ENCODE data around the gene MITF. TPM values are rescaled to one million over a fixed set of nuclear protein-coding genes. Genes with fewer than 3 reads are reported as not detected.

The MITF gene
- total RNA-seq, 4 donors from 2014 or later, result 19.4 to 35.3 (median 21.7) TPM

DNA sequence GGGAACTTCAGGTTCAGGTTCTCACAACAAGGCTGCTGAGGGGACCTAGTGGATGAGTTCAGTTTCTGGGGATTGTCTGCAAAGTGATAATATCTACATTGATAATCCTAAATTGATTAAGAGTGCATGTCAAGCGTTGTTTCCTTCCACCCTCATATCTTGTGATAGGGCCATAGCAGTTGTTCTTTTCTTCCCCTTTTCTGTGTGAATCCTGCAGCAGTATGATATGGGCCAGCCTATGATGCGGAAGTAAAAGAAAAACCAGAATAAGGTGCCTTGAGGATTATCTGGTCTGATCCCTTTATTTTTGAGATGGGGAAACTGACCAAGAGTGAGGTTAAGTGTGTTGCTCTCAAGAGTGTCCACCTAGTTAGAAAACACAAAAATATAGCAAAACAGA lies 86.2 kb downstream of the MITF start:
- Histone ChIP-seq H3K27me3 (no peaks in the 10 kb centered on the region), H3K4me1 (peaks cover 16% of the 10 kb centered on the region), H3K36me3 (no peaks in the 10 kb centered on the region), H3K27ac (no peak overlapping the region), H3K4me3 (no peak overlapping the region), H3K9me3 (no peaks in the 10 kb centered on the region)
- WGBS, result 95% methylated on average over 2 of the region's 2 CpGs
- no peak for TF ChIP-seq POLR2A (IDR thresholded peaks at IDR 0.05)
- TF ChIP-seq, protein P1, sequence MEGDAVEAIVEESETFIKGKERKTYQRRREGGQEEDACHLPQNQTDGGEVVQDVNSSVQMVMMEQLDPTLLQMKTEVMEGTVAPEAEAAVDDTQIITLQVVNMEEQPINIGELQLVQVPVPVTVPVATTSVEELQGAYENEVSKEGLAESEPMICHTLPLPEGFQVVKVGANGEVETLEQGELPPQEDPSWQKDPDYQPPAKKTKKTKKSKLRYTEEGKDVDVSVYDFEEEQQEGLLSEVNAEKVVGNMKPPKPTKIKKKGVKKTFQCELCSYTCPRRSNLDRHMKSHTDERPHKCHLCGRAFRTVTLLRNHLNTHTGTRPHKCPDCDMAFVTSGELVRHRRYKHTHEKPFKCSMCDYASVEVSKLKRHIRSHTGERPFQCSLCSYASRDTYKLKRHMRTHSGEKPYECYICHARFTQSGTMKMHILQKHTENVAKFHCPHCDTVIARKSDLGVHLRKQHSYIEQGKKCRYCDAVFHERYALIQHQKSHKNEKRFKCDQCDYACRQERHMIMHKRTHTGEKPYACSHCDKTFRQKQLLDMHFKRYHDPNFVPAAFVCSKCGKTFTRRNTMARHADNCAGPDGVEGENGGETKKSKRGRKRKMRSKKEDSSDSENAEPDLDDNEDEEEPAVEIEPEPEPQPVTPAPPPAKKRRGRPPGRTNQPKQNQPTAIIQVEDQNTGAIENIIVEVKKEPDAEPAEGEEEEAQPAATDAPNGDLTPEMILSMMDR (IDR thresholded peaks at IDR 0.05), result no peak
- DNase-seq (ENCODE audit: low spot score in 2 of 2), result no peak

DNA sequence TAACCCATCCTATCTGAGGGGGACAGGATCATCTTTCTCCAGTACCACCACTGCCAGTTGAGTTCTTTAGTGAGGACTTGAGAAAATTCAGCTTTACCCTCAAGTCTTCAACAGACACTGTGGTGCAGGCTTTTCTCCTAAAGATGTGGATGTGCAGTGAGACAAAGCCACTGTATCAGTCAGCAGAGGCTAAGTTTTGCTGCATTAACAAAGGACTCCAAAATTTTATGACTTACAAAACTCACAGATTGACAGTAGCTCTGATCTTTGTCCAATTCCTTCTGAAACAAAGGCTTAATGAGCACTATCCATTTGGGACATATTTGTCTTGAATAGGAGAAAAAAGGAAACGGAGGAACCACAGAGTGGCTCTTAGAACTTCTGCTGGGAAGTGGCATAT lies 87.9 kb downstream of the MITF start:
- H3K4me1 ChIP-seq, result peaks cover 4% of the 10 kb centered on the region
- no peak for DNase-seq (ENCODE audit: low spot score in 2 of 2)
- no peak overlapping the region for H3K4me3 ChIP-seq
- H3K36me3 ChIP-seq, result no peaks in the 10 kb centered on the region
- no peaks in the 10 kb centered on the region for H3K9me3 ChIP-seq
- TF ChIP-seq POLR2A (IDR thresholded peaks at IDR 0.05) (no peak), EP300 (IDR thresholded peaks at IDR 0.05) (no peak), POLR2AphosphoS5 (IDR thresholded peaks at IDR 0.05) (no peak)
- TF ChIP-seq, protein P1 (IDR thresholded peaks at IDR 0.05), result no peak
- no peak overlapping the region for H3K27ac ChIP-seq
- 95% methylated on average over 1 of the region's 1 CpG for whole genome bisulfite sequencing
- no peaks in the 10 kb centered on the region for H3K27me3 ChIP-seq

DNA sequence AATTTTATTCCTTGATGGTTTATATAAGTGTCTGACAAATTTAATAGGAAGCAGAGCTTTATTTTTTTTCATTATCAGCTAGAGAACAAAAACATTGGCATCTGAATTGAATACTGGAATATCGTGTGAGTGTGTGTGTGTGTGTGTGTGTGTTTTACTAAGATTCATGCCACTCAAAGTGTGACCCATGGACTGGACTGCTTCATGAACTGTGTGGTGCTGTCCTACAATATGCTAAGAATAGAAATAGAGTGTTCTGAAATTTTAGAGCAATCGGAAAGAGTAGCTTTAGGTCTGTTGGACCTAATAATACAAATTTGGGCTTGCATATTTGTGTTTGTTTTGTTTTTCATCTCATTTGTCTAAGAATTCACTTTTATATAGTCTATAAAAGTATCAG lies 89.6 kb downstream of the MITF start:
- Histone ChIP-seq H3K4me1 (no peaks in the 10 kb centered on the region), H3K27ac (no peak overlapping the region), H3K36me3 (no peaks in the 10 kb centered on the region), H3K27me3 (no peaks in the 10 kb centered on the region), H3K4me3 (no peak overlapping the region), H3K9me3 (no peaks in the 10 kb centered on the region)
- TF ChIP-seq, protein P1 (IDR thresholded peaks at IDR 0.05), result no peak
- no peak for TF ChIP-seq POLR2A (IDR thresholded peaks at IDR 0.05)
- TF ChIP-seq EP300 (IDR thresholded peaks at IDR 0.05), result no peak
- TF ChIP-seq POLR2AphosphoS5 (IDR thresholded peaks at IDR 0.05), result no peak
- 72% methylated on average over 2 of the region's 2 CpGs for WGBS
- DNase-seq (ENCODE audit: low spot score in 2 of 2), result no peak

DNA sequence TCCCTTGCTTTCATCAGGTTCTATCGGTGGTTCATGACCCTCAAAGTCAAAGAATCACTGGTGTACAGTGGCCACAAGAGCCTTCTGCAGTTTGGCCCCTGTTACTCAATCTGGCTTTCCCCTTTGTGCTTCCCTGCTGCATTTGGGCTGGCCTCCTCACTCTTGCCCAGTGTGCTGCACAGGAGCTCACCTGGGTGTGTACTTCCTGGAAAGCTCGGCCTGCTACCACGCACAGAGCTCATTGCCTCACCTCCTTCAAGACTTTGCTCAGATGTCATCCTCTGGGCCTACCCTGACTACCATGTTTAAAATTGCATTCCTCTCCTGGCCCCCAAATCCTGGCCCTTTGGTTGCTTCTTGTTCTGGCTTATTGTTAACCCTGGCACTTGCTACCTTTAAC lies 90.9 kb downstream of the MITF start:
- Histone ChIP-seq H3K27me3 (no peaks in the 10 kb centered on the region), H3K4me3 (no peak overlapping the region), H3K9me3 (no peaks in the 10 kb centered on the region), H3K4me1 (no peaks in the 10 kb centered on the region), H3K36me3 (no peaks in the 10 kb centered on the region), H3K27ac (no peak overlapping the region)
- no peak for DNase-seq (ENCODE audit: low spot score in 2 of 2)
- 87% methylated on average over 3 of the region's 3 CpGs for WGBS
- TF ChIP-seq POLR2A (IDR thresholded peaks at IDR 0.05) (no peak), POLR2AphosphoS5 (IDR thresholded peaks at IDR 0.05) (no peak), EP300 (IDR thresholded peaks at IDR 0.05) (no peak)
- TF ChIP-seq, protein P1 (IDR thresholded peaks at IDR 0.05), result no peak

DNA sequence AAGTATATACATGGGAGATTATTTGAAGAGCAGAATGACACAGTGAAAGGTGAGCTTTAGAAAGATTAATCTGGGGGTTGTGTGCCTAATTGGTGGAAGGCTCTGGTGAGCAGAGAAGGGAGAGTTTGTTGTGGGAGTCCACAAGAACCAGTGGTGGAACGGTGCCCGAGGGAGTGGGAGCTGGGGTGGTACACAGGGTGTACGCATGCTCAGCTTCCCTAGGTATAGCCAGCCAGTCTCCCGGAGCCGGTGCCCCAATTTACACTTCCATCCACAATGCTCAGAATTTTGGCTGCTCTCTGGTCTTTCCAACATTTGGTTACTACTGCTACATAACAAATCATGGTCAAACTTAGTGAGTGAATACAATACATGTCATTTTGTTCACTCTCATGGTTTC lies 92.5 kb downstream of the MITF start:
- Histone ChIP-seq H3K4me3 (no peak overlapping the region), H3K9me3 (no peaks in the 10 kb centered on the region), H3K36me3 (no peaks in the 10 kb centered on the region), H3K27ac (no peak overlapping the region), H3K27me3 (no peaks in the 10 kb centered on the region), H3K4me1 (no peaks in the 10 kb centered on the region)
- DNase-seq (ENCODE audit: low spot score in 2 of 2), result no peak
- TF ChIP-seq, protein P1 (IDR thresholded peaks at IDR 0.05), result no peak
- TF ChIP-seq EP300 (IDR thresholded peaks at IDR 0.05) (no peak), POLR2AphosphoS5 (IDR thresholded peaks at IDR 0.05) (no peak)
- WGBS, result 79% methylated on average over 5 of the region's 5 CpGs

Data from suprapubic skin (tissue), 4 donors.